GM21786 (cell line): ENCODE results near the gene EHMT2.
"Not testable (repeated sequence)": the region's sequence is repeated elsewhere in the genome, so short reads cannot be mapped to it uniquely, and the experiment has no call there.

Source experiments
- ATAC-seq: cut with Tn5 transposase; IDR thresholded peaks from one replicate; pipeline ENCODE4 v1.9.1; 2021; ENCODE audit not compliant: unreplicated experiment

The EHMT2 gene

GRCh38 chr6:31915756-31916155, 18.3 kb upstream of the EHMT2 start:
- ATAC-seq = no peak

GRCh38 chr6:31915351-31915750, 17.9 kb upstream of the EHMT2 start:
- ATAC-seq = no peak

- ATAC-seq = no peak
Observed at GRCh38 chr6:31911826-31912585, 14.5 kb upstream of the EHMT2 start.

DNA sequence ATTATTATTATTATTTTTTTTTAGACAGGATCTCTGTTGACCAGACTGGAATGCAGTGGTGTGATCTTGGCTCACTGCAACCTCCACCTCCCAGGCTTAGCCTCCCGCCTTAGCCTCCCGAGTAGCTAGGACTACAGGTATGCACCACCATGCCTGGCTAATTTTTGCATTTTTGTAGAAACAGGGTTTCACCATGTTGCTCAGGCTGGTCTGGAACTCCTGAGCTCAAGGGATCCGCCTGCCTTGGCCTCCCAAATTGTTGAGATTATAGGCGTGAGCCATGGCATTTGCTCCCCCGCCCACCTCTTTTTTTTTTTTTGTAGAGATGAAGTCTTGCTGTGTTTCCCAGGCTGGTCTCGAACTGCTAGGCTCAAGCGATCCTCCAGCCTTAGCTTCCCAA, 11.8 kb upstream of the EHMT2 start:
- not testable (repeated sequence) for ATAC-seq

DNA sequence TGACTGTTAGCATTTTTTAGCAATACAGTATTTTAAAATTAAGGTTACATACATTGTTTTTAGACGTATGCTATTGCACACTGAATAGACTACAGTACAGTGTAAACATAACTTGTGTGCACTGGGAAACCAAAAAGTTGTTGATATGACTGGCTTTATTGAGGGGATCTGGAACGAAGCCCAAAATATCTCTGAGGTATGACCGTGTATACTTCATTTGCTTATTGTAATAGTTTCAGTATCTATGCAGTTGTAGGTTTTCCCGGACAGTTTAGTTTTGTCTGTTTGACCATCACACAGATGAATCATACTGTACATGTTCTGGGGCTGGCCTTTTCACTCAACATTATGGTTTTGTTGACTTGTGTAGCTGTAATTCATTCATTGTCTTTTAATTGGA, 11.3 kb upstream of the EHMT2 start:
- no peak for ATAC-seq

DNA sequence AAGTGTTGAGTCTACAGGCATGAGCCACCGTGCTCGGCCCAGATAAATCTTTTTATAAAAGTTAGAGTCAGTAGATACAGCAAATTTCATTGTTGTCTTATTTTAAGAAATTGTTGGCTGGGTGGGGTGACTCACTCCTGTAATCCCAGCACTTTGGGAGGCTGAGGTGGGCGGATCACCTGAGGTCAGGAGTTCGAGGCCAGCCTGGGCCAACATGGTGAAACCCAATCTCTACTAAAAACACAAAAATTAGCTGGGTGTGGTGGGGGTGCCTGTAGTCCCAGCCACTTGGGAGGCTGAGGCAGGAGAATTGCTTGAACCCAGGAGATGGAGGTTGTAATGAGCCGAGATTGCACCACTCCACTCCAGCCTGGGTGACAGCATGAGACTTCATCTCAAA, 10.8 kb upstream of the EHMT2 start:
- ATAC-seq = not testable (repeated sequence)

GRCh38 chr6:31907158-31907813, 9.8 kb upstream of the EHMT2 start:
- no peak for ATAC-seq

- not testable (repeated sequence) for ATAC-seq
Observed at GRCh38 chr6:31906727-31907126, 9.2 kb upstream of the EHMT2 start.

GRCh38 chr6:31906122-31906521, 8.6 kb upstream of the EHMT2 start:
- no peak for ATAC-seq

DNA sequence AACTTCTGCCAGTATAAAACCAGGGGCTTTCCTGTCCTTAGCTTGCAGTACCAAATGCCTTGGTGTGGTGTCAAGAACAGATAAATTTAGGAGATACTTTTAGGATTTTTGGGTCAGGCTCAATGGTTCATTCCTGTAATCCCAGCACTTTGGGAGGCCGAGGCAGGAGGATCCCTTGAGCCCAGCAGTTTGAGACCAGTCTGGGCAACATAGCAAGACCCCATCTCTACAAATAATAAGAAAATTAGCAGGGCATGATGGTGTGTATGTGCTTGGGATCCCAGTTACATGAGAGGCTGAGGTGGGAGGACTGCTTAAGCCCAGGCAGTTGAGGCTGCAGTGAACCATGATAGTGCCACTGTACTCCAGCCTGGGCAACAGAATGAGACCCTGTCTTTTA, 7.5 kb upstream of the EHMT2 start:
- no peak for ATAC-seq

DNA sequence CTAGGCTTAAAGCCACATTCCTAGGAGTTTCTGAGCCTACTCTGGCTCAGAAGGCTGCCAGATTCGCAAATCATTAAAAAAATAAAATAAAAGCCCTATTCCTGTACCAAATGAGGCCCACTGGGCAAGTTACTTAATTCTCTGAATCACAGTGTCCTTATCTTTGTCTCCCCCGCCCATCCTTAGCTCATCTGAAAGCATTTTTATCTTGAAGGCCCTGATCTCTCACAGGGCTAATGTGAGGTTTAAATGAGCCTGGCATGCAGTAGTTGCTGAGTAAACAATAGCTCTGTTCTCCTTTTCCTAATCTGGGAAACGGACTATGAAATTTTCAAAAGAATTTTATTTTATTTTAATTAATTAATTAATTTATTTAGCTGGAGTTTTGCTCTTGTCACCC, 6.5 kb upstream of the EHMT2 start:
- ATAC-seq = no peak

DNA sequence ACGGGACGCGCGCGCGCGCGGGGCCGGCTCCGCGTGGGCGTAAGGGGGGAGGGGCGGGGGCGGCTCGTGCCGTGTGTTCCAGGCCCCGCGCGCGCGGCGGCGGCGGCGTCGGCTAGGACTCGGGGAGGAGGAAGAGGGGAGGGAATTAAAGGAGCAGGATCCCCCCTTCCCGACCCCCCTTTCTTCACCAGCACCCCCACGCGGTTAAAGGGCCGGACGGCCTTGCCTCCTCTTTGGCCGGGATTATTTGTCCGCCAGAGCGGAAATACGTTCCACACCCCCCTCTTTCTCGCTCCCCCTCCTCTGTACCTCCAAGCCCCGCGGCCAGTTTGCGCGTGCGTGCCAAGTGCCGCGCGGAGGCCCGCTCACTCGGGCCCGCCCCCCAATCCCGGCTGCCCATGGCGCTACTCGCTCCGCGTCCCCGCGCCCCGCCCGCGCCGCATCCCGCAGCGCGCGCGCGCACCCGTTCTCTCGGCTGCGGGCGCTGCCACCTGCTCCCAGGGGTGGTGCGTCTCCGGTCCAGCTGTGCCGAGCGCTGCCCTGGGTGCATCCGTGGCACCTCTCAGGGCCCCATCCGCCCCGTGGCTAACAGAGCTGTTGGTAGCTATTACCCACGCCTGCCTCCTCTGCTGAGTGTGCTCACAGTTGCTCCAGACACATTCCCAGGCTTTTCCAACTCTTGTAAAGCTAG, 4.6 kb upstream of the EHMT2 start, which contains the start of gene ZBTB12:
ZBTB12 (minus strand) TSS at position 134 of the 691 bp plus-strand sequence. CDS start 781 bp downstream, outside the sequence.
- peak; percentile 48 for ATAC-seq

DNA sequence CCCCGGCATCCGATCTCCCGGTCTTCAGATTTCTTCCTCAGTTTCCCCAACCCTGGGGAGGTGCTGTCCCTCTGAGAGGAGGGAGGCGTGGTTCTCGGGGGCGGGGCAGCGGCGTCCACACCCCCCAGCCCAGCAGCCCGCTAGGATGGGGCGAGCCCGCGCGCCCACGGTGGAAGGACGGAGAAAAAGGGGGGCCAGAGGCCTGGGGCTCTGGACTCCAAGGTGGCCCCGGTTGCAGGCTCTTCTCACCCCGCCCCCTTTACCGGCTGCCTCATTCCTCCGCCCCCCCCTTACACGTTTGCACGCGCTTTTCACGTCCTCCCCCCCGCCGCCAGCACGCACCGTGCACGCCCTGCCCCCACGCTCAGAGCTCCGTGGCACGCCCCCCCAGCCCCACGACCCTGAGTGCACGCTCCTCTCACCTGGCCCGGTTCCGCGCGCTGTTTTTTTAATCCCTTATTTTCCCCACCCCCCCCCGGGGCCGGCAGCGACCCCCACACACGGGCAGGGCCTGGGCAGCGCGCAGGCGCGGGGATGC, 4.0 kb upstream of the EHMT2 start:
- no peak for ATAC-seq

- no peak for ATAC-seq
Observed at GRCh38 chr6:31900917-31901414, 3.5 kb upstream of the EHMT2 start.

- no peak for ATAC-seq
Observed at GRCh38 chr6:31899882-31900722, 2.6 kb upstream of the EHMT2 start.

- ATAC-seq = no peak
Observed at GRCh38 chr6:31899215-31899614, 1.7 kb upstream of the EHMT2 start.

DNA sequence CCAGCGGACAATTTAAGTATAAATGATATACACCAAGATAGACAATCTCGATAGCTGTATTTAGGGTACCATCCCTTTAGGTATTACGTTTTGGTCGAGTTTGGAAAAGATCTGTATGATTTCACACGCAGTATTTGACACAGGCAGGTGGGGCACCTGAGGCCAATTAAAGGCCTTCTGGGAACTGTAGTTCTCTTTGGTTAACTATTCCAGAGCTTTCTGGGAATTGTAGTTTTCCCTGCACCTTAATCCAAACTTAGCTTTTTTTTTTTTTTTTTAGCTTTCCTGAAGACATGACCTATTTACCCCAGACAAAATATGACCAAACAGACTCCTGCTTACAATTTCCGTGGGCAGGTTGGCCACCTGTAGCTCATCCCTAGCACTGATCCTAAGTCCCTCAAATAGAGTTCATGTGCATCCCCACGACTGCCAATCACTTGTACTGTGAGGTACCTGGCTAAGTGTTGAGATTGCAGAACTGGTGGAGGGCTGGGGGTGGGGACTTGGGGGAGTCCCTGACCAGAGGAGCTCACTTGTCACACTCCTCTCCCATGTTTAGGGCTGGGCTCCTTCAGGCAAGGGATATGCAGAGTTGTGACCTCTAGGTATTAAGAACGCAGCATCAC, 999 bp upstream of the EHMT2 start:
- ATAC-seq = no peak

DNA sequence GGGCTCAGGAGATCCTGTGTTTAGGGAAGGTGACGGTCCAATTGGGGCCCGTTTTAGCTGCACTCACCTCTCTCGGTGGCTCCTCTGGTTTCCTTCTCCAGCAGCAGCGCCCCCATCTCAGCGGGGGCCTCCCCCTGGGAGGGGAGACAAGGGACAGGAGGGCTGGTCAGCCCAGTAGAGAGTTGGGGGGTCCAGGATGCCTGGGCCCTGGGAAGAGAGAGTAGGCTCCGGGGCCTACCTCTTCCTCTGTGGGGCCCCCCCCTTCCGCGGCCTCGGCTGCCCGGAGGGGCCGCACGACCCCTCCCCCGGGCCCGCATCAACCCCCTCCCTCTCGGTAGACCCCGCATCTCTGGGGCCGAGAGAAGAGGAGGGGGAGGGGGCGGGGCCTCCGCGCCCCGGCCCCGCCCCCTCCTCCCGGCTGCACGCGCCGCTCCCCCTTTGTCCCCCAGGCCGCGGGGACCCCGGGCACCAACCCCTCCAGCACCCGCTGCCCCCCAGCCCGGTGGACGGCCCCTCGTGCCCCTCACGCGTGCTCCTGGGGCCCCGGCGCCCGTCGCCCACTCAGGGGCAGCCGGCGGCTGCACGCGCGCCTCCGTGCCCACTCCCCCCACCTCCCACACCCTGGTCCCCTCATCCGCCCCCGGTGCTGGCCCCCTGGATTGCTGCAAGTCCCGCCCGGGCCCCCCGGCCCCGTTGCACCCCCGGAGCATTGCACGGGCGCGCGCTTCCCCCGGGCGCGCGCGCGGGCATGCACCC, 464 bp downstream of the EHMT2 start:
- ATAC-seq = no peak

GRCh38 chr6:31896493-31896855, 1.0 kb downstream of the EHMT2 start:
- no peak for ATAC-seq
